ENCODE data around the gene HOXC6.
"Not testable (repeated sequence)": the region's sequence is repeated elsewhere in the genome, so short reads cannot be mapped to it uniquely, and the experiment has no call there.

The HOXC6 gene

DNA sequence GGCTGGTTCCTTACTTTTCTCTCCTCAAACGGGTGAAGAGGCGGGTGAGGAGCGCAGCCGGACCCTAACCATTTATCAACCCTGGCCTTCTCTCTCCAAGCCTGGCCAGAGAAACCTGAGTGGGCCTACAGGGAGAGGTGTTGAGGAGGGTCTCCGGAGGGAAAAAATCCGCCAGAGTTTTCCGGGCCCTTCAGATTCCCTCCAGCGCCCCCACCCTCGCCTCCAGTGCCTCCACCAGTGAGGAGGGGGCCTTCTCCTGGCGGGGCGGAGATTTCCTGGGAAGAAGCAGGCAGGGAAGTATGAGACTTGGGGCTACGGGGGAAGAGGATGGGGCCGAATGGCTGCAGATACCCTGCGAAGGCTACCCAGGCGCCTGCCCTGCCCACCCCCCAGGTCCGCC is 3.2 kb downstream of the HOXC6 start:
- no peak for DNase-seq

DNA sequence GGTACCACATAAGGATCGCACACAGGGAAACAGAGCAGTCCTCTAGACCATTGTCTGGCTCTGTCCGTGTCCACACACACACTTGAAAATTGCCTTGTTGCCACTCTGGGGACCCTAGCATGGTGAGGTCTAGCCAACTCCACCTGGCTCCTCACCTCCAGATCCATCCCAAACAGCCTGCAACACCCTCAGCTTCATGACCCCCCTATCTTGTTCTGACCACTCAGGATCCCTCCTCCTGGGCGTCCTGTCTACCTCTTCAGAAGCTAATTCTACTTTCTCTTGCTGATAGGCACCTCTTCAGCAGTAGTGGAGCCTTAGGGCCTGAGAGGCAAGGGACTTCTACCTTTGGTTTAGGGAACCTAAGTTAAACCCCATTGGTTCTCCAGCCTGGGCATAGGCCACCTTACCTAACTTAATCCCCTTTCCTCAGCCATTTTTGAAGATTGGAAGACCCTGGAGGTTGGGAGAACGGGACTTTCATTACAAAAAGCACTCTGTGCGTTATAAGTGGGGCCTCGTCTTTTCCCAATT is 3.9 kb downstream of the HOXC6 start:
- DNase-seq: no peak

GRCh38 chr12:54032627-54033100 is 4.4 kb downstream of the HOXC6 start, which contains the start of gene HOXC5:
HOXC5 (plus strand) TSS chr12:54033050; CDS start chr12:54033123, 73 bp downstream.
- peak; percentile 85 for DNase-seq

GRCh38 chr12:54033106-54033979 is 5.1 kb downstream of the HOXC6 start:
- DNase-seq: peak; percentile 42

- DNase-seq: no peak
Observed at GRCh38 chr12:54033980-54034784, 5.9 kb downstream of the HOXC6 start.

DNA sequence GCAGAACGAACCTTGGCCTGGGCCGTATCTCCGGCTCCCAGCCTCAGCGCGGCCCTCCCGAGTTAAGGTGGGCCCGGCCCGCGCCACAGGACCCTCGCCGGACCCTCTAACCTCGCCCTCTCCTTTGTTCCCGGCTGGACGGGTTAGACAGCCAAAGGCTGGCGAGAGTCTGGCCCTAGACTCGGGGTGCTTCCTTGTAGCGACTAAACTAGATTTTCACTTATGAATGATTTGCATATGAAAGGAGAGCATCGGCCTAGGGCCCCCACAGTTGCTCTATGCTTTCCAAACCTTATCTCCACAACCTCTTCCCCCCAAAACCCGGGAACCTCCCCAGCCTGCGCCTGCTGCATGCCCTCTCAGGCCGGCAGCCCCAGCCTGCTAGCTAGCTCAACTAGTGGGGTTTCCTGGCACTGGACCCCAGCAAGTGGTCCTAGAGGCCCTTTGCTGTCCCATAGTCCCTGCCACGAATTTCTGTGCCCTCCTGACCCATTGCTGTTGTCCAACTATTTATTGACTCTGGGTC is 6.6 kb downstream of the HOXC6 start:
- no peak for DNase-seq

DNA sequence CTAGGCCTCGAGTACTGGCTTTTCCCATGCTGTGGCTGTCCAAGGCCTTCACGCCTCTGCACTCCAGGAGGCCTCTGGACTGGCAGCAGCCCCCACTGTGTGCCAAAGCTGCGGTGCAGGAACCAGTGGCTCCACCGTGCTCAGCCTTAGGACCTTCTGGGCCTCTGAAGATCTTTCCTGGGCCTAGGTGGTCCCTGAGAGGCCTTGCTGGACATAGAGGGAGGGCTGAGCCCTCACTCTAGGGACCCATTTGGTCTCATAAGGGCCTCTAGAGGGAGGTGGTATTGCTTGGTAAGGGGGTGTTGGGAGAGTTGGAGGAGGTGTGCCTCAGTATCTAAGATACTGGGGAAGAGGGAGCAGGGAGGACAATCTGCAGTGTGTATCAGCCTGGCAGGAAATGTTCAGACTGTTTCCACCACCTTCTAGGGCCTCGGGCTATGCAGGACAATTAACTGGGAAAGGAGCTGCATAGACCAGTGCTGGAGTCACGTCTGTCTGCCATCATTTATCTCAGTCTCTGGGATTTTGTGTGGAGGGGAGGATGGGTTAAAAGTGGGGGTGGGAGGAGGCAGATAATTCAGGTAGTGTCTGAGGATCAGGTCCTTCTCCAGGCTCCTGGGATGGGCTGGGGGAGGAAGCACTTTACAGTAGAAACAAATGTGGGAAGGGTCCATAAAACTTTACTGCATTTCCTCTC is 7.5 kb downstream of the HOXC6 start:
- no peak for DNase-seq

- DNase-seq: peak; percentile 61
Observed at GRCh38 chr12:54036620-54037359, 8.6 kb downstream of the HOXC6 start.

- DNase-seq: no peak
Observed at GRCh38 chr12:54037360-54038283, 9.4 kb downstream of the HOXC6 start.

DNA sequence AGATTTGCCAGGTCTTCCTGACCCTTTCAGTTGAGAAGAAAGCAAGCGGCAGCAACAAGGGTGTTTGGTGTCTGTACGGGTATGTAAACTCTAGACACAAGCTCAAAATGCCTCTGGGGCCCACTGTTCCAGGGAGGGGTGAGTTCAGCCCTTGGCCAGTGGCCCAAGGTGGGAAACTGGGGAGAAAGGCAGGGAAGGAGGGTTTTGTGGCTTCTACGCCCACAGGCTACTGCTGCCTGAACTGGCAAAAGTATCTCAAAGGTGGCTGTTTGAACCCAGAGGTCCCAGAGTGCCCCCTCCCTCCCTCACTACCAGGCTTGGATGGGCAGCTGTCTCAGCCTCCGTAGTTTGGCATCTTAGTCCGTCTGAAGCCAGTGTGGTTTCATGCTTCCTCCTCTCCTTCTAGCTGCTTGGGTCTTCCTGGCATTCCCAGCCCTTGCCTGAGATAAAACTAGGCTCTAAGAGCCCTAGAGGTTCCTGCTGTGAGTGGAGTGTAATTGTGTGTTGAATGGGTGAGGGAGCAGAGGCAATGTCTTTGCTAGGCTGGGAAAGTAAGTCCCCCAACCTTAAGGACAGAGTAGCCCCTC is 10.1 kb downstream of the HOXC6 start:
- peak; percentile 70 for DNase-seq

GRCh38 chr12:54038871-54039414 is 10.7 kb downstream of the HOXC6 start:
- DNase-seq: peak; percentile 83

GRCh38 chr12:54039417-54040147 is 11.3 kb downstream of the HOXC6 start:
- no peak for DNase-seq

DNA sequence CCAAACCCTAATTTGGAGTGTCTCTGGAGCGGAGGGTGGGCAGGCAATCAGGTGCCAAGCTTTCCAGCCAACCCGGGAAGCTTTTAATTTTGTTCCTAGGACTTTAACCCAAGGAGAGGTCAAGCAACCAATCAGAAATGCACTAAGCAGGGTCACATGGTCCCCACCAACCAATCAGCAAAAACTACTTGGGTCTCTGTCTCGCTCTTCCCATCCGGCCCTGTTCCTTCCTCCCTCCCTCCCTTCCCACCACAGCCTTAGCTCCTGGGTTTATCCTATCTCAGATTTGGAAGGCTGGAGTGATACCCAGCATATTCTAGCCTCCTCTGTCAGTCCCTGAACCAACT is 11.9 kb downstream of the HOXC6 start:
- DNase-seq: no peak

DNA sequence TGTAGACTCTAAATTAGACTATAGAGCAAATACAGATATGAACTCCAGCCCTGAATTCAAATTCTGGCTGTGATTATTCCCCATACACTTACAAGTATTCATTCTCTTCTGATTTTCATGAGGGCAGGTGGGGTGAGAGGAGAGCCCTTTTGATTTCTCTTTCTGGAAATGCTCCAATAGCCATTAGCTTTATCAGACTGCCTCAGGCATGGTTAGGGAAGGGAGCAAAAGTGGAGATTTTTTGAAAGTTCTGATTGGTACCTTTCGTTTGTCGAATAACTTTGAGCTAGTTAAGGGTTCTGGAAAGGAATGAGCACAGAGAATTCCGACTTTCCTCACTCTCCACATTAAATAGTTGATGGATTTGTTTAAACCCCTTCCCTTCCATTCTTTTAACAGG is 12.4 kb downstream of the HOXC6 start:
- no peak for DNase-seq

- DNase-seq: no peak
Observed at GRCh38 chr12:54041097-54041690, 13.0 kb downstream of the HOXC6 start.

DNA sequence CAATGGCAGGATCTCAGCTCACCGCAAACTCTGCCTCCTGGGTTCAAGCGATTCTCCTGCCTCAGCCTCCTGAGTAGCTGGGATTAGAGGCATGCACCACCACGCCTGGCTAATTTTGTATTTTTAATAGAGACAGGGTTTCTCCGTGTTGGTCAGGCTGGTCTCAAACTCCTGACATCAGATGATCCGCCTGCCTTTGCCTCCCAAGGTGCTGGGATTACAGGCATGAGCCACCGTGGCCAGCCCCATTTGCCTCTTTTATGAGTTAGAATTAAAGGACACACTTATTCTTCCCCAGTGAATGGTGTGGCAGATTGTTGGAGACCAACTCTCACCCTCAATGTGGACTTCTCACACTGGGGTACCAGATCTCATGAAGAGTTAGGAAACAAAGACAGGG is 13.8 kb downstream of the HOXC6 start:
- DNase-seq: not testable (repeated sequence)

DNA sequence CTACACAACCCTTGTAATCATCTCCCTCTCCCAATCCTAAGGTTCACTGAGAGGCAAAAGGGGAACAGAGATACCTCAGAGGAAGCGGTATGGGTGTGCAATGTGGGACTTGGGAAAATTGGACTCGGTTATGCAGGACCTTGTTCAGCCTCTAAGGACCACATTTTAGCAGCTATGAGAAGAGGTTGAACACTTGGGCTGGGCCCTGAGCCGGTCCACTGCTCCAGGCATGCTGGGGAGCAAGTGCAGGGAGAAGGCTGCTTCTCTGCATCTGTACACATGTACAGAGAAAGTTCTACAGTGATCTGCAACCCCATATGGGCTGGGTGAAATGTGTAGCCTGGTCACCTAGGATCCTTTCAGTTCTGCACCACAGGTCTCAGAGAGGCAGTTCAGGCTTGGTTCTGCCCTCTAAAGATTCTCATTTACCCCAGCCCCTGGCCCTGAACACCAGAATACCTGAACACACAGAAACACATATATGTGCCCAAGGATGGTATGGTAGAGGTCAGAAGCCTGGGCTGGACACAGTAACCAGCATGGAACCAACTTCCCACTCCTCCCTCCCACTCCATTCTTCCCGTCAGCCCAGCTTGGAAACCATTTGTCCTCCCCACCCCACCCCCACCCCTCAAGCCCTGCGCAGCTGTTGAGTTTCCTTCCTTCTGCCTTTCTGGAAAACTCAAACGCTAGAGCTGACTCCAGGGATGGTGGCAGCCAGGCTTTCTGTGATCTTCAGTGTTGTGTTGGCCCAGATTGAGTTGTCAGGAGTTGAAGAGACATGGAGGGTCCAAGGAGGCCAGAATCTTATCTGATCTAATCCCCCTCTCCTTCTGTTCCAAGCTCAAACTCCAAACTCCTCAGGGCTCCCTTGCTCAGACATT is 15.0 kb downstream of the HOXC6 start:
- no peak for DNase-seq

Data from NCI-H1092 (cell line).